Measurements from ENCODE around the gene SHISAL1.
"Not testable (repeated sequence)": the region's sequence is repeated elsewhere in the genome, so short reads cannot be mapped to it uniquely, and the experiment has no call there.

SHISAL1 gene

GRCh38 chr22:44247346-44247745, 65.4 kb downstream of the SHISAL1 start:
- DNase-seq (ENCODE audit: insufficient read length) (no peak), FAIRE-seq (no peak)
- TF ChIP-seq TAF1 (IDR thresholded peaks at IDR 0.05; ENCODE audit: borderline replicate concordance, low read depth, low read length) (no peak), POLR2A (IDR thresholded peaks at IDR 0.05; ENCODE audit: low read depth, low read length) (no peak), POLR2AphosphoS5 (IDR thresholded peaks at IDR 0.05; ENCODE audit: low read depth, low read length) (no peak)

GRCh38 chr22:44246615-44247326, 66.0 kb downstream of the SHISAL1 start:
- no peak for FAIRE-seq
- TF ChIP-seq TAF1 (IDR thresholded peaks at IDR 0.05; ENCODE audit: borderline replicate concordance, low read depth, low read length): no peak
- no peak for TF ChIP-seq POLR2AphosphoS5 (IDR thresholded peaks at IDR 0.05; ENCODE audit: low read depth, low read length)
- no peak for TF ChIP-seq POLR2A (IDR thresholded peaks at IDR 0.05; ENCODE audit: low read depth, low read length)
- no peak for DNase-seq (ENCODE audit: insufficient read length)

- DNase-seq (ENCODE audit: insufficient read length) (no peak), FAIRE-seq (no peak)
- TF ChIP-seq POLR2AphosphoS5 (IDR thresholded peaks at IDR 0.05; ENCODE audit: low read depth, low read length) (no peak), TAF1 (IDR thresholded peaks at IDR 0.05; ENCODE audit: borderline replicate concordance, low read depth, low read length) (no peak), POLR2A (IDR thresholded peaks at IDR 0.05; ENCODE audit: low read depth, low read length) (no peak)
Observed at GRCh38 chr22:44245867-44246266, 66.9 kb downstream of the SHISAL1 start.

- TF ChIP-seq POLR2AphosphoS5 (IDR thresholded peaks at IDR 0.05; ENCODE audit: low read depth, low read length) (no peak), POLR2A (IDR thresholded peaks at IDR 0.05; ENCODE audit: low read depth, low read length) (no peak), TAF1 (IDR thresholded peaks at IDR 0.05; ENCODE audit: borderline replicate concordance, low read depth, low read length) (no peak)
- DNase-seq (ENCODE audit: insufficient read length) (no peak), FAIRE-seq (no peak)
Observed at GRCh38 chr22:44245438-44245837, 67.3 kb downstream of the SHISAL1 start.

GRCh38 chr22:44244265-44244822, 68.4 kb downstream of the SHISAL1 start:
- TF ChIP-seq TAF1 (IDR thresholded peaks at IDR 0.05; ENCODE audit: borderline replicate concordance, low read depth, low read length) (no peak), POLR2A (IDR thresholded peaks at IDR 0.05; ENCODE audit: low read depth, low read length) (no peak), POLR2AphosphoS5 (IDR thresholded peaks at IDR 0.05; ENCODE audit: low read depth, low read length) (no peak)

GRCh38 chr22:44243761-44244160, 69.0 kb downstream of the SHISAL1 start:
- FAIRE-seq (no peak), DNase-seq (ENCODE audit: insufficient read length) (no peak)
- TF ChIP-seq POLR2A (IDR thresholded peaks at IDR 0.05; ENCODE audit: low read depth, low read length) (no peak), POLR2AphosphoS5 (IDR thresholded peaks at IDR 0.05; ENCODE audit: low read depth, low read length) (no peak), TAF1 (IDR thresholded peaks at IDR 0.05; ENCODE audit: borderline replicate concordance, low read depth, low read length) (no peak)

More at GRCh38 chr22:44244265-44244822, 68.4 kb downstream of the SHISAL1 start:
- FAIRE-seq (no peak), DNase-seq (ENCODE audit: insufficient read length) (no peak)

- no peak for FAIRE-seq
- TF ChIP-seq POLR2A (IDR thresholded peaks at IDR 0.05; ENCODE audit: low read depth, low read length) (no peak), TAF1 (IDR thresholded peaks at IDR 0.05; ENCODE audit: borderline replicate concordance, low read depth, low read length) (no peak)
- no peak for DNase-seq (ENCODE audit: insufficient read length)
Observed at GRCh38 chr22:44242946-44243724, 69.6 kb downstream of the SHISAL1 start.

- not testable (repeated sequence) for FAIRE-seq; DNase-seq (ENCODE audit: insufficient read length)
Observed at GRCh38 chr22:44241121-44241520, 71.6 kb downstream of the SHISAL1 start.

- TF ChIP-seq POLR2AphosphoS5 (IDR thresholded peaks at IDR 0.05; ENCODE audit: low read depth, low read length) (no peak), TAF1 (IDR thresholded peaks at IDR 0.05; ENCODE audit: borderline replicate concordance, low read depth, low read length) (no peak), POLR2A (IDR thresholded peaks at IDR 0.05; ENCODE audit: low read depth, low read length) (no peak)
- no peak for FAIRE-seq
Observed at GRCh38 chr22:44237290-44237689, 75.5 kb downstream of the SHISAL1 start.

GRCh38 chr22:44234372-44234771, 78.4 kb downstream of the SHISAL1 start:
- FAIRE-seq; DNase-seq (ENCODE audit: insufficient read length): not testable (repeated sequence)

More at GRCh38 chr22:44237290-44237689, 75.5 kb downstream of the SHISAL1 start:
- DNase-seq (ENCODE audit: insufficient read length): no peak

GRCh38 chr22:44231233-44231632, 81.5 kb downstream of the SHISAL1 start:
- no peak for TF ChIP-seq POLR2AphosphoS5 (IDR thresholded peaks at IDR 0.05; ENCODE audit: low read depth, low read length)
- TF ChIP-seq TAF1 (IDR thresholded peaks at IDR 0.05; ENCODE audit: borderline replicate concordance, low read depth, low read length): no peak
- TF ChIP-seq POLR2A (IDR thresholded peaks at IDR 0.05; ENCODE audit: low read depth, low read length): no peak
- FAIRE-seq: no peak
- no peak for DNase-seq (ENCODE audit: insufficient read length)

- TF ChIP-seq TAF1 (IDR thresholded peaks at IDR 0.05; ENCODE audit: borderline replicate concordance, low read depth, low read length) (no peak), POLR2AphosphoS5 (IDR thresholded peaks at IDR 0.05; ENCODE audit: low read depth, low read length) (no peak), POLR2A (IDR thresholded peaks at IDR 0.05; ENCODE audit: low read depth, low read length) (no peak)
- DNase-seq (ENCODE audit: insufficient read length): no peak
- no peak for FAIRE-seq
Observed at GRCh38 chr22:44229809-44230208, 82.9 kb downstream of the SHISAL1 start.
